Limb (tissue), 2 donors: ENCODE measurements around the gene RNF8.
A peak's percentile ranks its signal among the peaks of the same experiment; 100 is the strongest.
"Not testable (repeated sequence)": the region's sequence is repeated elsewhere in the genome, so short reads cannot be mapped to it uniquely, and the experiment has no call there.

Experiments used
- DNase-seq, 2 donors: peaks; one replicate each; pipeline ENCODE4 v3.0.0-alpha.2; 2016; ENCODE audit errors: extremely low spot score in 2 of 2

RNF8 gene, protein sequence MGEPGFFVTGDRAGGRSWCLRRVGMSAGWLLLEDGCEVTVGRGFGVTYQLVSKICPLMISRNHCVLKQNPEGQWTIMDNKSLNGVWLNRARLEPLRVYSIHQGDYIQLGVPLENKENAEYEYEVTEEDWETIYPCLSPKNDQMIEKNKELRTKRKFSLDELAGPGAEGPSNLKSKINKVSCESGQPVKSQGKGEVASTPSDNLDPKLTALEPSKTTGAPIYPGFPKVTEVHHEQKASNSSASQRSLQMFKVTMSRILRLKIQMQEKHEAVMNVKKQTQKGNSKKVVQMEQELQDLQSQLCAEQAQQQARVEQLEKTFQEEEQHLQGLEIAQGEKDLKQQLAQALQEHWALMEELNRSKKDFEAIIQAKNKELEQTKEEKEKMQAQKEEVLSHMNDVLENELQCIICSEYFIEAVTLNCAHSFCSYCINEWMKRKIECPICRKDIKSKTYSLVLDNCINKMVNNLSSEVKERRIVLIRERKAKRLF

DNA sequence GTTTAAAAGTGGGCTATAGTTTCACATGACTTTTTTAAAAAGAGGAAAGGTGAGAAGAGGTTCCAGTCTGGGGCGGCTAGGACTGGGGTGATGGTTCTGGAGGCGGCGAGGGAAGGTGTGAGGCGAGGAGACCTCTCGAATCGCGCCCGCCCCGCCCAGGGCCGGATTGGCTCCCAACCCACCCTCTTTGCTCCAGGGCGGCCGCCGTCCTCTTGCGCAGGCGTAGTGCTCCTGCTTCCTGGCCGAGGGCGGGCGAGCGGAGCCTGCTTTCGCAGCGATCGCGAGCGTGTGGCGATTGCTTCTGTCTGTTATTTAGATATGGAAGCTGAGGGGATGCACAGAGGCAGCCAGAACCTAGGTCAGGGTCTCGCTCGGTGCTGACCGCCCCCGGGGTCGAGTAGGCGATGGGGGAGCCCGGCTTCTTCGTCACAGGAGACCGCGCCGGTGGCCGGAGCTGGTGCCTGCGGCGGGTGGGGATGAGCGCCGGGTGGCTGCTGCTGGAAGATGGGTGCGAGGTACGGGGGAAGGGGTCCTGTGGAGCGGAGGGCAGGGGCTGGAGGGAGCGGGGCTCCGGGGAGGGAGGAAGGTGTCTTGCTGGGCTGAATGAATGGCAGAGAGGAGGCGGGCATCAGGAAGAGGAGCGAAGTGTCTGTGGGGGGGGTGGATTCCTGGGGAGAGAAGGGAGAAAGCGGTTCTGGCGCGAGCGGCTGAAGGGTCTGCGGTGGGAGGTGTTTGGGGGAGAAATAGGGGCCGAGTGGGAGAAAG is at the start of gene RNF8:
TSS of gene RNF8 (plus strand) at position 223 of the 765 bp plus-strand sequence. CDS start at position 405, 182 bp downstream.
- peak; percentile 87 to 92 for DNase-seq

DNA sequence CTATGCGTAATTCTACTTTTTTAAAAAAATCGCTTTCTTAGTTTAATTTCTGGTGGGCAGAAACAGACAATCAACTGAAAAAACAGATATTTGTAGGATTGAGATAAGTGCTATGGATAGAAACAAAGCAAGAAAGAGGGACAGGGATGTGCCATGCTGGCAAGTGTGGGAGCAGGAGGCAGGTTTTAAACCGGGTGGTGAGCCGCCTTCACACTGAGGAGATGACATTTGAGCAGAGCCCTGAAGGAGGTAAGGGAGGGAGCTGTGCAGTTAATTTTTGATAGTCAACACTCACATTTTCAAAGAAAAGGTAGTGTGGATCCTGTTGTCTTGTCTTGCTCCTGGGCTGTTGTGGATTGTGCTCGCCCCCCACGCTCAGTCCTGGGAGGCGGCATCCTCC is 49.0 kb upstream of the RNF8 start:
- DNase-seq = no peak

DNA sequence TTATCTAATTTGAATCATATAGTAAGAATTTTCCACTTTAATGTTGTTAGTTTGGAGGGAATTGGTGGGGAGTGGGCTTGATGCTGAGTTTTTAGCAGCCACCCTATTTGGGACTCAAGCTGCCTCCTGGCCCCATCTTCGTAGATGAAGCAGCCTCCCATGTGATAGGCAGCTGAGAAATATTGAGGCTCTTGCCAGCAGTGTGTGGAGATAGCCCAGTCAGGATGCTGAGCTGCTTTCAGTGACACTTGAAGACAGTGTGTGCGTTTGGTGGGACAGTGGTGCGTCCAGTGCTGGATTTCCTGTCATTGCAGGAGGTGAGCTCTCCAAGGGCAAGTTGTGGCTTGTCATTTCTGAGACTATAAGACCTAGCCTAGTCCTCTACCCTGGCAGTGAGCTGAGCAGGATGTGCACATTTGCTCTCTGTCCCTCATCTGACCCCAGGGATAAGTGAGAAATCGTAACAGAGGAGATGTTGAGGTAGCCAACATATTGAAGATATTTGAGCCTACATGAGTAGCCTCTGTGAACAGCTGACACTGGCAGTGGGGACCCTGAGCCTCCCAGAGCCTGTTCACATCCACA is 47.9 kb upstream of the RNF8 start:
- no peak for DNase-seq

DNA sequence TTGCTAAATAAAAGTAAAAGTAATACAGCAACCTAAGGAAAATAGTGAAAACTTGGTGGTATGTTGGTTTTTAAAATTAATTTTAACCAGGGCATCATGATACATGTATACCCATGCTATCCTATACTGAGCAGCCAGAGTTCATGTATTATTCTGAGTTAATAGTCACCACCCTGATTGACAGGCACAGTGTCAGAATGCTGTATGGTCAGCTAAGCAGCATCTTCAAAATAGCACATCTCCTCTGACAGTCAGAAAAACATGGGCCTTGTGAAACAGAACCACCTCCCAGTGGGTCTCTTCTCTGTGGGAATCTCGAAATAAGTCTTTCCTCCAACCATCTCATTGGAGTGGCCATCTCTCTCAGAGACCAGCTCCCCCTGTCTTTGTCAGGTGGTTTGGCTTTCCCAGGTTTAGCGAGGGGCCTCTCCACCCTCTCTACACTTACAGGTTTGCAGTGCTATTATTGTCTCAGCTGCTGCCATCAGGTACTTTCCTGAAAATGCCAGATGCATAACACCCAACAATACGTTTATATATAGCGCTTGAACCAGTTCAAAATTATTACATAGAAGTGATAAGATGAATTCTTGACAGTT is 47.1 kb upstream of the RNF8 start:
- no peak for DNase-seq

DNA sequence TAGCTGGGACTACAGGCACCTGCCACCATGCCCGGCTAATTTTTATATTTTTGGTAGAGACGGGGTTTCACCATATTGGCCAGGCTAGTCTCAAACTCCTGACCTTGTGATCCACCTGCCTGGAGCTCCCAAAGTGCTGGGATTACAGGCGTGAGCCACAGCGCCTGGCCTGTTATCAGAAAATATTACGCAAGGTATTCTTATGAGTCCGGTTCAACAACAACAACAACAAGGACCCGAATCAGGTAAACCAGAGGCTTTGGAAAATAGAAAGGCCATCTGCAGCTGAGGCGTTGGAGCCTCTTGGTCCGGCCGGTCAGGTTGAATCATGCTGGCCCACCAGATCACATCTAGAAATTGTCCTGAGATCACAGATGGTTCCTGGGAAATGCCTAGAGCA is 46.3 kb upstream of the RNF8 start:
- not testable (repeated sequence) for DNase-seq

DNA sequence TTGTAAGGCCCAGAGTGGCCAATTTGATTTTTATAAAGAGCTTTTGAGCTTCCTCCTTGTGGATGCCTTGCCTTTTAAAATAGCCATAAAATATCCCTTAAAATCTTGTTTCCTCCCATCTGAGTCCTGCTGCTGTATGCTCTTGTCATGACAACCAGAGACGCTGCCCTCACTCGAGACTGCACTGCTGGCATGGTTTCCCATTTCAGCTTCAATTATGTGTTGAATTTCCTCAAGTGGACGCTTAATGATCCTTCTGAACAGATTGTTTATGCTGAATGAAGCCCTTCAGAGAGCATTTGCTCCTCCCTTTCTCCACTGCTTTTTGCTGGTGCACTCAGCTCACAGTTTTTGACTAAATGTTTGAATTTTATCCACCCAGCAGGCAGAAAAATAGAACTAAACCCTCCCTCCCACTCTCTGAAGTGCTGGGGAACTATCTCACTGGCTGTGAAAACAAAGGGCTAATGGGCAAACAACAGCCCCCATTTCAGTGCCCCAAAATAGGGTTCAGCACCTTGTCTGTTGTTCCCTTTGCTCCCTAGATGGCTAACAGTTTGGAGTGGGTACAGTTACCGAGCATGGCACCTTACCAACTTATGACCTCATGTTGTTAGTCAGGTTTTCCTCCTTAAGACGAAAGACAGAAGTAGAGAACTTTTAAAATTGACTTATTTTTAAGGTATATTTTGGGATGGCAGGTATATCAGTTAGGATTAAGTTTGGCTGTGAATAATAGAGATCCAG is 45.5 kb upstream of the RNF8 start:
- peak; percentile 59 to 67 for DNase-seq

DNA sequence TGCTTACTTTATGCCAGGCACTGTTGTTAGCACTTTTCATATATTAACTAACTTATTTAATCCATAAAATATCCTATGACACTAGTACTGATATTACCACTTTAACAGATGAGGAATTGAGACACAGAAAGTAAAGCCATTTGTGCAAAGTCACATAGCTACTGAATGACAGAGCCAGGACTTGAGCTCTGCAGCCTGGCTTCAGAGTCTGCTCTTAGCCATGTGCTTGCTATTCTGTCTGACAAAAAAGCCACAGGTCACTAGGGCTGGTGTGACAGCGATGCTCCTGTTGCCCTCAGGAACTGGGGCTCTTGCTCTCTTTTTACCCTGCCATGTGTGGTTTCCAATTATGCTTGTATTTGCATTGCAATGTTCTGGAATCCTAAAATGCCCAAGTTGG is 44.7 kb upstream of the RNF8 start:
- no peak for DNase-seq

DNA sequence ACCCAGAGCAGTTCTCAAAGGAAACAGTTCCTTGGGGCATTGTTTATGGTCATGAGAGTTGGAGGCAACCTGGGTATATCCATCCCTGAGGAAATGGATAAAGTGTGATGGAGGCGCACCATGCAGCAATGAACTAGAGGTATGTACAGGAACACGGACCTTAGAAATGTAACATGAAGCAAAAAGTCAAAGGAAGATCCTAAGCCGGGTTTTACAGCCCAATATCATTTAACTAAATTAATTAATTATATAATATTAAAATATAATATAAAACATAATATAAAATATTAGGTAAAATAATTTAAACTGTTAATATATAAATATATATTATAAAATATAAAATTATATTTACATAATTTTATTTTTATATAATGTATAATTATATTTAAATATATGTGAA is 44.1 kb upstream of the RNF8 start:
- no peak for DNase-seq

DNA sequence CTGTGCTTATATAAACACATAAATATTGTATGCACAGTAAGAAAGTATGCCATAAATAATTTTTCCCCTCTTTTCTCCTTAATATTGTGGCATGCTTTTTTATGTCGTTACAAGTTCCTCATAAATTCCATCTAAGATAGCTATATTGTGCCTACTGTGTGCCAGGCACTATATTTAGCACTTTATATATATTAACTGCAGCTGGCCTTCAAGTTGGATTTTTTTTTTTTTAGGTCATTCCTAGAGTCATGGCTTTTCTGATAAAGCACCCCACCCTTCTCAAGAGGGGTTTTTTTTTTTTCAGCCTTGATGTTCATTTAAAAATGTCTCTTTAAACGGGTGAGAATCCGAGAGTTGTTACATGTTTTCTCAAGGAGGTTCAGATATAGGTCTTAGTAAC is 42.8 kb upstream of the RNF8 start:
- DNase-seq = no peak

DNA sequence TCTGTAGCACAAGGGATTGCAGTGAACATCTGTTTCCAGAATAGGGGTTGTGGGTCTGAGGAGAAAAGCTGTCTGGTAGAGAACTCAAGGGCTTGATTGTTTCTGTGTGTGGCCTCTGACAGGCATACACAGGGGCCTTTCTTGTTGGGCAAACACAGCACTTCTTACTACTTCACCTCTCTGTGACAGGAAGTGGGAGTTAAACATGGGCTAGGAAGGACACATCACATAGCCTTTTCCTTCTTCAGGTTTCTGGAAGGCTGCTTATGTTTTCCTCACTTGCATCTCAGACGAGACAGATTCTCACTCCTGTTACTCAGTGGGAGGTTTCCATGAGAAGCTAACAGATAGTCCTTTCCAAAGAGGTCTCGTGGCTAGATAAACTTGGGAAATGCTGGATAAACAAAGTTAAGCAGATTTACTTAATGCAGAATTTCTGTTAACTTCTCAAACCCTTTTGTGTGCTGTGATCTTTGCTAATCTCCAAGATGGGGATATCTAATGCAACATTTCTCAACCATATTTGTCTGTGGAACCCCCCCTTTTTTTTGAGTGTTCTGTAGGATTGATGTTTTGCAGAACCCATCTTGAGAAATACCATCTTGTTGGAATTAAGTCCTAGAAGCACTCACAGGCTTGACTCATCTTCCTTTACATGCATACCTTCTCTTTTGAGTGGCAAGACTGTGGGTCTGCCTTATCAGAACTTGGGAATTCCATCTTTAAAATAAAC is 41.9 kb upstream of the RNF8 start:
- no peak for DNase-seq

DNA sequence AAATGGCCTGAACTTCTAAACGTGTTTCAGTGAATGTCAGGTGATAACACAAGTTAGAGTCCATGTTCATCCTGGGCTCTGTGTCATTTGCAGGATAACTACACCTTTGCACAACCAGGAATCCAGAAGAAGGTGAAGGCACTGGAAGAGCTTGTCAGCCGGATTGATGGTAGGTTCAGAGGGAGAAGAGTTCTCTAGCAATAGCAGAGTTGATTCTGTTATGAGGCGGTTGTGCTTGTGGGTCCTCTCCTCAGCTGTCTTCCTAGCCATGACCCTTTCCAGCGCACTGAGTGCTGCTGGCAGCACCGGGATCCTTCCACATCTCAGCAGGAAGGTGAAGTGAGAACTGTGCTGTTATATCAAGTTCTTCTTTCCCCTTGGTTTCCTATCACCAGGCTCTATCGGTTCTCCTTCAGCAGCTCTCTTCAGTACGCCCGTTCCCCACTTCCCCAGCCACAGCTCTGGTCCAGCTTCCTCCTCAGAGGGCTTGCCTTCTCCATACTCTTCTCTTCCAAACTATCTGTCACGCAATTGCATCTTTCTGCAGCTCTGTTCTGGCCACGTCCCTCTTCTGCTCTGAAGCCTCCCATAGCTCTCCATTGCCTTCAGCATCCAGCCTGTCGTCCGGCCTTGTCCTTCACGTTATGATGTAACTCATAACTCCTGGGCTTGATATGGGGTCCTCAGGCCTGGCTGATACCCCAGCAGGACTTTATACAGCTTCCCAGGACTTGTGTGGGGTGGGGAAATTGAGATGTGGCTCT is 39.9 kb upstream of the RNF8 start:
- no peak for DNase-seq

DNA sequence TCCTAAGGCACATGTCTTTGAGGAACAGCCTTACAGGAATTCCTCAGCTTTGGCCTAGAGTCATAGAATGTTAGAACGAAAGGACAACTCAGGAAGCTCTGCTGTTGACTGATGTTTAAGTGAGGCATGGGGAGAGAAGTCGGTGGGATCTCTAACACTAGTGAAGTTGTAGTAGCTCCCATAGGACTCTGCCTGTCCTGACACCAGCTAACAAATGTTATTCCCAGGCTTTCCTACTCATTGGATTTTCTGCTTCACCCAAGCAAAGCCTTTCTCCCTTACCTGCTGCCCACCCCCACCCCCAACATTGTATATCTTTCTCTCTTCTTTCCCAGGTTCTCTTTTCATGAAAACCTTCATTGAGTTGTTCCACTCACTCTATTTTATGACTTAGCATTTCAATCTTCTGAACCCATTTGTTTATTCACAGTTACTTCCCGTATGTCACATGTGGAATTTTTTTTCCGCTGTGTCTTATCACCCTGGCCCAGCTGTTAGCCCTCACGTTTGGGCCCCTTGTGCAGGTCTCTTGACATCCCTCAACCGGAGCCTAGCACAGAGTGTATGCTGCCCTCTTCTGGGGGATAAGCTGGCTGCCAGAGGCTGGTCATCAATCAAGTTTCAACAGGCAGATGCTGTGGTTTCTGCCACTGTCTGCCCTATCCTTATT is 39.2 kb upstream of the RNF8 start:
- no peak for DNase-seq

DNA sequence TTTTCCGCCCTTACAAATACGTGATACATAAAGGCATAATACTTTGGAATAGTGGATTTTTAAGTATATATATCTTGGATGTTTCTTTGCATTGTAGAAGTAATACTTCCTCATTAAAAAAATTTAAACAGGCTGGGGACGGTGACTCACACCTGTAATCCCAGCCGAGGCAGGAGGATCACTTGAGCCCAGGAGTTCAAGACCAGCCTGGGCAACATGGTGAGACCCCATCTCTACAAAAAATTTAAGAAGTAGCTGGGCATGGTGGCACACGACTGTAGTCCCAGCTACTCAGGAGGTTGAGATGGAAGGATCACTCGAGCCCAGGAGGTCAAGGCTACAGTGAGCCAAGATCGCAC is 38.6 kb upstream of the RNF8 start:
- no peak for DNase-seq

DNA sequence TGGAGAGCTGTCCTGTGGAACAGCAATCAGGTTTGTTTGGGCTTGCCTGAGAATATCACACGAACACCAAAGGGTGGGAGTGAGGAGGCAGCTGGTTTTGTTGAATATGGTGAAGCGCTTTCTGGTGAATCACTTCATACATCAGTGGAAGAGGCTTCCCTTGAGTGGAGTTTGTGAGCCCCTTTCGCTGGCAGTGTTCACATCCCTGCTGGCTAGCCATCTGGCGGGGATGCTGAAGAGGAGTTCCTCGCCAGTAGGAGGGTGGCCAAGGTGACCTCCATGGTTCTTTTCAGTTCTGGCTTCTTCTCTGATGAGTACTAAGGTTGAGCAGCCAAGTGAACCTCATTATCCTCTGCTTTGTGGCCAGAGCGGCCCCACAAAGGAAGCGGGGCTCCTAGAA is 37.7 kb upstream of the RNF8 start:
- DNase-seq = no peak

DNA sequence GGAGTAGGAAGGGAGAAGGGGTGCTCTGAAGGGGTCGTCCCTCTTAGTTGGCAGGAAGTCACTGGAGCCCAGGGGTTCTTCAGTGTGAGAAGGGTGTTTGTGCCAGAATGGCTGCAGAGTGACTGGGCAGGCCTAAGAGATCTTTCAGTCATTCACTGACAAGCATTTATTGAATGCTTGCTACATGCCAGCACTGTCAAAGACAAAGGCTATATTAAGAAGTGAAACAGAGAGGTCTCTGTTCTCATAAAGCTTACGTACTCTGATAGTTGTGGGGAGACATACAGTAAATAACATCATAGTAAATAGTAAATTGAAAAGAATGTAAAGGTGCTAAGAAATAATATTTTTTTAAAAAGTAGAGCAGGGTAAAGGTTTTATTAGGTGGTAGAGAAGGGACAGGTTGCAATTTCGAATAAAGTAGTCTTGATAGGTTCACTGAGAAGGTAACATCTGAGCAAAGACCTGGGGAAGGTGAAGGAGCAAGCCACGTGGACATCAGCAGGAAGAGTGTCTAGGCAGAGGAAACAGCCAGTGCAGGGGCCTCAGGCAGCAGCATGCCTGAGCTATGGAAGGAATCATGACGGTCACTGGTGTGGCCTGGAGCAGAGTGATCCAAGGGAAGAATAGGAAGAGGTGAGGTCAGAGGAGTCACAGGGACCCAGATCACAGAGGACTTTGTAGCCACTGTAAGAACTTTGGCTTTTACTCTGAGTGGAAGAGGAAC is 36.3 kb upstream of the RNF8 start:
- no peak for DNase-seq

DNA sequence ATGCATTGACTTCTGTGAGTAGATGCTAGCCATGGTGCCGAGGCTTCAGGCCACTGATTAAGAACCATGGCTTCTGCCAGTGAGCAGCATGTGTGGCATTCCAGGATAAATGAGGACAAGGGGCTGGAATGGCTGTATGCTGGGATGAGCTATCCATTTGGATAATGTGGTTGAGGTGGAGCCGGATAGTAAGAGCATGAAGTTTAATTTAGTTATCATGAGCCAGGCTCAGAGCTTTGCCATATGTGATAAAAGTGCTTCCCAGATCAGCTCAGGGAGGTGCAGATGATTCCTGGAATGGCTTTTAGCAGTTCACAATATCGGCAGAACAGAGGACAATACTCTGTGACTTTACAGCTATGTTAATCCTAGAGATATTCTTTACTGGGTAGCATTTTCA is 34.6 kb upstream of the RNF8 start:
- DNase-seq = no peak

DNA sequence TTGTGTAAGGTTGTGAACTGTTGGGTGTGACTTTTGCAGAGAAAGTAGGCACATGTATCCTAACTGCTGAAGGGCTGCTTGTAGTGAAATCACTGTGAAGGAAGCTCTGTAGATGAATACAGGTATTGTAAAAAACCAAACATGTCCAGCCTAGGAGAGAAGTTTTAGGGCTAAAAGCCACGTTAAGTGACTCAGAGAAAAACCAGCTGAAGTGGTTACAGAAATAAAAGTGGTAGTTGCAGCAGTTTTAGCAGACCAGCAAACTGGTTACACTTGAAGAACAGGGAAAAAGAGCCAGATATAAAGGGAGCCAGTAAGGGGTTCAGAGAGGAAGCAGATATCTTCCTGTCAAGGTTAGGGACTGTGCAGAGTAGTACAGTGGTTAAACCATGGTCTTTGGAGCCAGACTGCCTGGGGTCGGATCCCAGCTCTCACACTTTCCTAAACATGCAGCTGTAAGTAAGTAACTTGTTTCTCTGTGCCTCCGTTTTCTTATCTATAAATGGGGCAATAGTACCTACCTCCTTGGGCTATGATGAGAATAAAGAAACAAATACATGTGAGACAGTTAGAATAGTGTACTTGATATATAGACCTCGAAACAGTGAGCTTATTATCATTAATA is 33.8 kb upstream of the RNF8 start:
- DNase-seq = no peak

DNA sequence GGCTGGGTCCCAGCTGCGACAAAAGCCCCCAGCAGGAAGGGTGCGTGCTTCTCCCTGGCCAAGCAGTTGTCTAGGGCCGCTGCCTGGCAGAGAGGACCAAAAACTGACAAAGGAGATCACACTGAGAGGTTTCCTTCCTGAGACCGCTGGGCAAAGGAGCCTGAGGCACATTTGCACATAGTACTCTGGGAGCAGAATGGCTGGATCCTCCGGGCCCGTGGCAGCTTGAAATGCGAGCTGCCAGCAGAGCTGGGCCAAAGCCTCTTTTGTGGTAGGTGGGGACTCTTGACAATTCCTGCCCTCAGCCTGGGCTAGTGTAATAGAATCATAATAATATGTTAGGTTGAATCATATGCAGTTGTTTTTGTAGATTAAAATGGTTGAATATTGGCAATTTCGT is 33.1 kb upstream of the RNF8 start:
- no peak for DNase-seq
